HFFc6 (cell line): ENCODE measurements around the gene MIER3. TPM values are rescaled to one million over a fixed set of nuclear protein-coding genes. Genes with fewer than 3 reads are reported as not detected.

ENCODE experiments used
- DNase-seq: peaks from one replicate; pipeline ENCODE4 v3.0.0-alpha.2; 2018
- H3K27ac Mint-ChIP-seq: 2 replicates; pipeline ENCODE4 v1.8.0; 2020; ENCODE audit warnings: mild to moderate bottlenecking, mixed read lengths
- H3K27me3 Mint-ChIP-seq: 2 replicates; pipeline ENCODE4 v1.8.0; 2021; ENCODE audit warnings: mild to moderate bottlenecking, moderate library complexity, mixed read lengths; ENCODE audit not compliant: insufficient read depth
- H3K36me3 Mint-ChIP-seq: 2 replicates; pipeline ENCODE4 v1.8.0; 2021; ENCODE audit warnings: low read depth, mixed read lengths
- H3K4me1 Mint-ChIP-seq: 2 replicates; pipeline ENCODE4 v1.8.0; 2020; ENCODE audit warnings: low read depth, mixed read lengths
- H3K4me3 Mint-ChIP-seq: 2 replicates; pipeline ENCODE4 v1.8.0; 2020; ENCODE audit warnings: mild to moderate bottlenecking, moderate library complexity, mixed read lengths
- H3K9me3 Mint-ChIP-seq: 2 replicates; pipeline ENCODE4 v1.8.0; 2020; ENCODE audit warnings: mild to moderate bottlenecking, mixed read lengths
- total RNA-seq, 6 experiments: library from RNA; stranded (reverse); fragmentation: NEBNext Ultra II Directional; extraction: Animal tissue kit (Norgen Biotek cat#: 25700); gene quantifications; 2 replicates in 1 of 6; 3 replicates in 5 of 6; pipeline ENCODE4 v1.2.3, GENCODE V29; 2021
- TF ChIP-seq, protein P1 (sequence below): fragments of 200-600 bp; sonication (generic); IDR thresholded peaks from 2 replicates; pipeline ENCODE4 v1.5.0; 2021; ENCODE audit warnings: antibody characterized with exemption, mild to moderate bottlenecking

The MIER3 gene
- total RNA-seq, 6 experiments from 2014 or later, result 12.5 to 15.2 (median 14.5) TPM

DNA sequence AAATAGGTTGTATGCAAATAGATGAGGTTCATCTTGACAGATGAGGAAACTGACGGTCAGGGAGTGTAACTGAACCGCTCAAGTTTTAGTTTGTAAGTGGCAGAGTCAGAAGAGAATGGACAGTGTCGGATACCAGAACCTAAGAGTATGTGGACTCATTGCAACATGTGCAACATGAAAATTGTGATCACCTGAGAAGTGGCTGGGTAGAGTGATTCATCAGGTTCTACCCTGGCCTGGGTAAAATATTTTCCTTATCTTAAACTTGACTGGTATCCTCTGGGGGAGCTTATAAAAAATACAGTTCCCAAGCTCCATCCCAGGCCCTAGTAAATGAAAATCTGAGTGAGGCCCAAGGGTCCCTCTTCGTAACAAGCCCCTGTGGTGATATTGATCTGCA lies 35.2 kb upstream of the MIER3 start:
- no peak overlapping the region for H3K4me3 Mint-ChIP-seq
- no peaks in the 10 kb centered on the region for H3K36me3 Mint-ChIP-seq
- peaks cover 13% of the 10 kb centered on the region for H3K4me1 Mint-ChIP-seq
- TF ChIP-seq, protein P1, sequence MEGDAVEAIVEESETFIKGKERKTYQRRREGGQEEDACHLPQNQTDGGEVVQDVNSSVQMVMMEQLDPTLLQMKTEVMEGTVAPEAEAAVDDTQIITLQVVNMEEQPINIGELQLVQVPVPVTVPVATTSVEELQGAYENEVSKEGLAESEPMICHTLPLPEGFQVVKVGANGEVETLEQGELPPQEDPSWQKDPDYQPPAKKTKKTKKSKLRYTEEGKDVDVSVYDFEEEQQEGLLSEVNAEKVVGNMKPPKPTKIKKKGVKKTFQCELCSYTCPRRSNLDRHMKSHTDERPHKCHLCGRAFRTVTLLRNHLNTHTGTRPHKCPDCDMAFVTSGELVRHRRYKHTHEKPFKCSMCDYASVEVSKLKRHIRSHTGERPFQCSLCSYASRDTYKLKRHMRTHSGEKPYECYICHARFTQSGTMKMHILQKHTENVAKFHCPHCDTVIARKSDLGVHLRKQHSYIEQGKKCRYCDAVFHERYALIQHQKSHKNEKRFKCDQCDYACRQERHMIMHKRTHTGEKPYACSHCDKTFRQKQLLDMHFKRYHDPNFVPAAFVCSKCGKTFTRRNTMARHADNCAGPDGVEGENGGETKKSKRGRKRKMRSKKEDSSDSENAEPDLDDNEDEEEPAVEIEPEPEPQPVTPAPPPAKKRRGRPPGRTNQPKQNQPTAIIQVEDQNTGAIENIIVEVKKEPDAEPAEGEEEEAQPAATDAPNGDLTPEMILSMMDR, result no peak
- no peak overlapping the region for H3K27ac Mint-ChIP-seq
- DNase-seq, result no peak
- H3K9me3 Mint-ChIP-seq, result no peaks in the 10 kb centered on the region
- peaks cover 3% of the 10 kb centered on the region; the same call in 1 of the 2 replicates for H3K27me3 Mint-ChIP-seq

DNA sequence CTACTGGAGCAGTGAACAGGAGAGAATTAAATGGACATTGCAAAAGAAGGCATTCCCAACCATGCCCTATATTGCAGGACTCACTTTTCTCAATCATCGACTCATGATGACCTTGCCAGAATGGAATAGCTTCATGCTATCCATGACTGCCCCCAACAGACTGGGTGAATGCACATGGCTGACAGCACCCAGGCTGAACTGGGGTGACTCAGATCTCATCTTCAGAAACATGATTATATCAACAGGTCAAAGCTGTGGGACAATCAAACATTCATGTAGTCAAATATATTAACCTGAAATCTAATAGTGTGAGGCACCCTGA lies 34.7 kb upstream of the MIER3 start:
- Mint-ChIP-seq H3K4me1 (peaks cover 13% of the 10 kb centered on the region), H3K4me3 (peak overlapping the region; percentile 63), H3K36me3 (no peaks in the 10 kb centered on the region), H3K27me3 (peaks cover 4% of the 10 kb centered on the region), H3K27ac (no peak overlapping the region), H3K9me3 (no peaks in the 10 kb centered on the region)
- DNase-seq, result peak; percentile 61
- TF ChIP-seq, protein P1, result no peak

DNA sequence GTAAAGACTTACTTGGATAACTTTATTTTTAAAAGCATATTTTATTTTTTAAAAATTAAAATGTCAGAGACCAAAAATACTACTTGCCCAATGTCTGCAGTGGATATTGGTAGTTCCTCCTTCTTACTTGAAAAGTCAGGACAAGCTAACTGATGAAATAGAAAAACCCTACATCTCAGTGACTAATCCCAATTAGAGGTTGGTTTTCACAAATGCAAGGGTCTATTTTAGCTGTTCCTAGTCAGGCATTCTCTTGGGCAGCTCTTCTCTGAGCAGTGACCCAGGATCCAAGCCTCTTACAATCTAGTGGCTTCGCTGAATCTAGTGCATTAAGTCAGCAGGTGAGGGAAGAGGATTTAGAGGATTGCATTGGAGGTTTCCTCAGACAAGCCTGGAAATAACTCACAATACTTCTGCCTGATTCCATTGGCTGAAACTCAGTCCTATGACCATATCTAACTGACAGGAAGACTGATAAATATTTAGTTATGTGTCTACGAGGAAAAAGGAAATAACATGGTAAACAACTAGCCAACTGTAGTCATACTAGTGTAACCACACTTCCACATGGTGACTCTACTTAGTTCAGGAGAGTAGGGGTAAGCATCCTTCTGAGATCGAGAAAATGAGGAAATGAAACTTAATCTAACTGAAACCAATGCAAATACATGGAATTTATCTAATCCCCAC lies 34.2 kb upstream of the MIER3 start:
- no peaks in the 10 kb centered on the region for H3K36me3 Mint-ChIP-seq
- peak overlapping the region; percentile 63 for H3K4me3 Mint-ChIP-seq
- peaks cover 13% of the 10 kb centered on the region for H3K4me1 Mint-ChIP-seq
- no peak overlapping the region for H3K27ac Mint-ChIP-seq
- TF ChIP-seq, protein P1, result no peak
- H3K9me3 Mint-ChIP-seq, result no peaks in the 10 kb centered on the region
- peaks cover 7% of the 10 kb centered on the region for H3K27me3 Mint-ChIP-seq
- DNase-seq, result peak; percentile 3

DNA sequence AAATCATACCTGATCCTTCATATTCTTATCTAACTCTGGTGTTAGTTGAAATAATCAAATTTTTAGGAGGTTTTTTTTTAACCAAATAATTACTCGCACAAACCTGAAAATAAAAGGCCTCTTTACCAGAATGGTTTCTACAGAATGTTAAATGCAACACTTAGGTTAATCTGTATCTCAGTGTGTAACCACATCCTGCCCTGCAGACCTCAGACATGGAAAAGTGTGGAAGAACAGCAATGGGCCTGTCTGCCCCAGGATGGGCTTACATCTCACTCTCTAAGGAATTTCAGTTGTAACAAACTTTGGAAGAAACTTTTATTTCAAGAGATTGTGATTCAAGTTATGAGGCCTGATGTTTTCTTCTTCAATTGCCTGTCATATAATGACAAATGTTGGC lies 32.5 kb upstream of the MIER3 start:
- Mint-ChIP-seq H3K9me3 (no peaks in the 10 kb centered on the region), H3K27me3 (peaks cover 19% of the 10 kb centered on the region), H3K27ac (no peak overlapping the region), H3K4me3 (no peak overlapping the region), H3K36me3 (no peaks in the 10 kb centered on the region), H3K4me1 (peaks cover 13% of the 10 kb centered on the region)
- TF ChIP-seq, protein P1, result no peak
- DNase-seq, result no peak

DNA sequence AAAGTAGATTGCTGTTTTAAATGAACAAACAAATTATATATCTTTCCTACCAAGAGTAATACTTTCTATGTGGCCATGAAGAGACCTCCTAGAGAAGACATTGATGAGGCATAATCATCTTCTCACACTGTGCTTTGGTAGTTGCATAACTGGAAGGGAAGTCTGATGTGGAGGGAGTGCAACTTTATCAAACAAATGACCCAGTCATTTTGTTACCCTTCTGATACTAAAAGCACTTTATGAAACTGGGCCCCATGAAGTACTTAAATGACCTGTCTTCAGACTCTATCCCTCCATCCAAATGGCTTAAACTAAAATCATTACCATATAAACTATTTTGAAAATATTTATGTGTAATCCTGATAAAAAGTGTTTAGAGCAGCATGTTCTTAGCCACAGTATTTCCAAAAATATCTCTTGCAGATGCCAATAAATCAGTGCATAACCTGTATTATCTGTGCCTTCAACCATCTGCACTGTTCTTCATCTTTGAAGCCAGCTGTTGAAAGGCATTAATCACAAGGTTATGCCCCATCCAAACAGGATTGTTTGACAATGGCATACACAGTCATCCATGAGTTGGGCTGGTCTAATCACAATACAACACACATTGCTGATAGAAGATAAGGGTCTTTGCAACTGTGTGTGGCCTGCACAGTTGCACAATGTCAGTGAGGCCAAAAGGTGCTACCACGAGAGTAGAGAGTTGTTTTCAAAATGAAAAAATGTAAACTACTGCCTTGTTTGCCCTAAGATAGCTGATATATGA lies 31.9 kb upstream of the MIER3 start:
- Mint-ChIP-seq H3K27ac (no peak overlapping the region), H3K27me3 (peaks cover 19% of the 10 kb centered on the region), H3K36me3 (no peaks in the 10 kb centered on the region), H3K4me1 (peaks cover 13% of the 10 kb centered on the region), H3K4me3 (no peak overlapping the region), H3K9me3 (no peaks in the 10 kb centered on the region)
- no peak for DNase-seq
- TF ChIP-seq, protein P1, result no peak
